OCI-M2 (cell line): ENCODE measurements around the gene GOLIM4.
"Not testable (repeated sequence)": the region's sequence is repeated elsewhere in the genome, so short reads cannot be mapped to it uniquely, and the experiment has no call there.

ENCODE experiments used
- DNase-seq: peaks from one replicate; lab custom pipeline; 2025; ENCODE audit not compliant: unreplicated experiment; lab: John Stamatoyannopoulos, UW

Gene GOLIM4

GRCh38 chr3:168080022-168080421, 15.7 kb downstream of the GOLIM4 start:
- DNase-seq, result no peak

GRCh38 chr3:168077091-168077490, 18.6 kb downstream of the GOLIM4 start:
- no peak for DNase-seq

GRCh38 chr3:168073842-168074605, 21.7 kb downstream of the GOLIM4 start:
- no peak for DNase-seq

- DNase-seq, result no peak
These were observed 23.4 kb downstream of the GOLIM4 start for GRCh38 chr3:168072323-168072650.

GRCh38 chr3:168071591-168072322, 24.0 kb downstream of the GOLIM4 start:
- no peak for DNase-seq

- no peak for DNase-seq
These were observed 24.8 kb downstream of the GOLIM4 start for GRCh38 chr3:168070919-168071318.

GRCh38 chr3:168068346-168068745, 27.4 kb downstream of the GOLIM4 start:
- no peak for DNase-seq

- DNase-seq, result no peak
These were observed 28.8 kb downstream of the GOLIM4 start for GRCh38 chr3:168066882-168067281.

- DNase-seq, result no peak
These were observed 30.2 kb downstream of the GOLIM4 start for GRCh38 chr3:168065569-168065968.

- DNase-seq, result no peak
These were observed 32.6 kb downstream of the GOLIM4 start for GRCh38 chr3:168063122-168063521.

GRCh38 chr3:168062679-168063078, 33.0 kb downstream of the GOLIM4 start:
- no peak for DNase-seq

- DNase-seq, result no peak
These were observed 34.3 kb downstream of the GOLIM4 start for GRCh38 chr3:168061332-168061996.

- DNase-seq, result no peak
These were observed 35.4 kb downstream of the GOLIM4 start for GRCh38 chr3:168060317-168060716.

- DNase-seq, result no peak
These were observed 37.2 kb downstream of the GOLIM4 start for GRCh38 chr3:168058481-168058880.

GRCh38 chr3:168056398-168057230, 39.1 kb downstream of the GOLIM4 start:
- DNase-seq, result not testable (repeated sequence)

- DNase-seq, result no peak
These were observed 41.3 kb downstream of the GOLIM4 start for GRCh38 chr3:168054447-168054846.

GRCh38 chr3:168053115-168053514, 42.6 kb downstream of the GOLIM4 start:
- DNase-seq, result no peak

GRCh38 chr3:168052515-168052914, 43.2 kb downstream of the GOLIM4 start:
- DNase-seq, result no peak

- no peak for DNase-seq
These were observed 43.9 kb downstream of the GOLIM4 start for GRCh38 chr3:168051531-168052471.

- no peak for DNase-seq
These were observed 44.7 kb downstream of the GOLIM4 start for GRCh38 chr3:168051070-168051469.
